ENCODE data around the gene ZNF813.
"Not testable (repeated sequence)": the region's sequence is repeated elsewhere in the genome, so short reads cannot be mapped to it uniquely, and the experiment has no call there.

The ZNF813 gene

GRCh38 chr19:53483751-53484150 lies 16.2 kb downstream of the ZNF813 start:
- not testable (repeated sequence) for DNase-seq (ENCODE audit: low read depth in 2 of 2)

- DNase-seq (ENCODE audit: low read depth in 2 of 2) = no peak
Observed at GRCh38 chr19:53485046-53486004, 17.8 kb downstream of the ZNF813 start.

GRCh38 chr19:53492153-53492552 lies 24.6 kb downstream of the ZNF813 start:
- no peak for DNase-seq (ENCODE audit: low read depth in 2 of 2)

- not testable (repeated sequence) for DNase-seq (ENCODE audit: low read depth in 2 of 2)
Observed at GRCh38 chr19:53497311-53498023, 29.9 kb downstream of the ZNF813 start.

- DNase-seq (ENCODE audit: low read depth in 2 of 2) = not testable (repeated sequence)
Observed at GRCh38 chr19:53498024-53498395, 30.5 kb downstream of the ZNF813 start.

GRCh38 chr19:53503151-53503550 lies 35.6 kb downstream of the ZNF813 start:
- not testable (repeated sequence) for DNase-seq (ENCODE audit: low read depth in 2 of 2)

GRCh38 chr19:53503671-53504364 lies 36.3 kb downstream of the ZNF813 start:
- not testable (repeated sequence) for DNase-seq (ENCODE audit: low read depth in 2 of 2)

GRCh38 chr19:53504365-53504703 lies 36.8 kb downstream of the ZNF813 start:
- not testable (repeated sequence) for DNase-seq (ENCODE audit: low read depth in 2 of 2)

- no peak for DNase-seq (ENCODE audit: low read depth in 2 of 2)
Observed at GRCh38 chr19:53504885-53505284, 37.4 kb downstream of the ZNF813 start.

GRCh38 chr19:53506728-53507127 lies 39.2 kb downstream of the ZNF813 start:
- DNase-seq (ENCODE audit: low read depth in 2 of 2) = no peak

GRCh38 chr19:53507523-53508442 lies 40.2 kb downstream of the ZNF813 start:
- no peak for DNase-seq (ENCODE audit: low read depth in 2 of 2)

GRCh38 chr19:53509443-53509842 lies 41.9 kb downstream of the ZNF813 start:
- no peak for DNase-seq (ENCODE audit: low read depth in 2 of 2)

- no peak for DNase-seq (ENCODE audit: low read depth in 2 of 2)
Observed at GRCh38 chr19:53509845-53510244, 42.3 kb downstream of the ZNF813 start.

GRCh38 chr19:53511357-53511756 lies 43.8 kb downstream of the ZNF813 start:
- DNase-seq (ENCODE audit: low read depth in 2 of 2) = no peak

GRCh38 chr19:53511933-53512374 lies 44.4 kb downstream of the ZNF813 start:
- DNase-seq (ENCODE audit: low read depth in 2 of 2) = peak in 1 of 2 donors; percentile 23

- DNase-seq (ENCODE audit: low read depth in 2 of 2) = not testable (repeated sequence)
Observed at GRCh38 chr19:53515047-53515446, 47.5 kb downstream of the ZNF813 start.

- DNase-seq (ENCODE audit: low read depth in 2 of 2) = no peak
Observed at GRCh38 chr19:53517114-53517741, 49.7 kb downstream of the ZNF813 start.

GRCh38 chr19:53518121-53518520 lies 50.6 kb downstream of the ZNF813 start:
- no peak for DNase-seq (ENCODE audit: low read depth in 2 of 2)

GRCh38 chr19:53518716-53519115 lies 51.2 kb downstream of the ZNF813 start:
- DNase-seq (ENCODE audit: low read depth in 2 of 2) = no peak

- no peak for DNase-seq (ENCODE audit: low read depth in 2 of 2)
Observed at GRCh38 chr19:53519446-53519845, 51.9 kb downstream of the ZNF813 start.

- no peak for DNase-seq (ENCODE audit: low read depth in 2 of 2)
Observed at GRCh38 chr19:53520163-53520546, 52.6 kb downstream of the ZNF813 start.

Data from stimulated activated CD8-positive, alpha-beta memory T cell treated with anti-CD3 and anti-CD28 coated beads, Interleukin-7, amount 100 ng/mL, for 1 hour (primary cell).